ENCODE results near the gene TMEM50B.

DNA sequence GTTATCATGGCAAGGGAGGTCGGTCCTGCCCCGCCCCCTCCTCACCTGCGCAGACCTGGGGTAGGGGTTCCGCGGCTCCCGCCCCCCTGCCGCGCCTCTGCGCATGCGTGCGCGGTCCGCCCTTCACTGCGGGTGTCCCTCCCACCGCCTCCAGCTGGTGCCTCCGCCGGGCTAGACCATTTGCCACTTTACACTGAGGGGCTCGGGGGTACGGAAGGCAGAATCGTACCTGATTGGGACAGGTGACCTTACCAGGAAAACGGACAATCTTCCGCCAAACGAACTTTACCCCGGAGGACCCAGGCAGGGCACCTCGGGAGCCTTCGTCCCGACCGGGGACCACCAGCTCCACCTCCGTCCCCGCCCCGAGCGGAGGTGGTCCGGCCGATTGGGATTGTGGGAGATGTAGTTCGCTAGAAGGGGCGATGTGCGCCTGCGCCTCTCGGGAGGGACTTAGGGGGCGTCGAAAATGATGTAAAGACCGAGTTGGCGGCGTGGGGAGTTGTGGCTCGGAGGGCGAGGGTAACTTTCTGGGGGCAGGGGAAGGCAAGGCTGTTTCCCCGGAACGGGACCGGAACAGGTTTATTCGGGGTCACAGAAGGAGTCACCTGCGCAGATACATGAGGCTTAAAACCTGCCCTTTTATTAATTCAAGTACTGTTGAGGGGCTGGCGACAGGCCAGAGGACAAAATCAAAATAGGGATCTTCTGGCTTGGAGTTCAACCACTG, 11.8 kb upstream of the TMEM50B start, which contains the start of gene DNAJC28:
- TF ChIP-seq, protein P1, sequence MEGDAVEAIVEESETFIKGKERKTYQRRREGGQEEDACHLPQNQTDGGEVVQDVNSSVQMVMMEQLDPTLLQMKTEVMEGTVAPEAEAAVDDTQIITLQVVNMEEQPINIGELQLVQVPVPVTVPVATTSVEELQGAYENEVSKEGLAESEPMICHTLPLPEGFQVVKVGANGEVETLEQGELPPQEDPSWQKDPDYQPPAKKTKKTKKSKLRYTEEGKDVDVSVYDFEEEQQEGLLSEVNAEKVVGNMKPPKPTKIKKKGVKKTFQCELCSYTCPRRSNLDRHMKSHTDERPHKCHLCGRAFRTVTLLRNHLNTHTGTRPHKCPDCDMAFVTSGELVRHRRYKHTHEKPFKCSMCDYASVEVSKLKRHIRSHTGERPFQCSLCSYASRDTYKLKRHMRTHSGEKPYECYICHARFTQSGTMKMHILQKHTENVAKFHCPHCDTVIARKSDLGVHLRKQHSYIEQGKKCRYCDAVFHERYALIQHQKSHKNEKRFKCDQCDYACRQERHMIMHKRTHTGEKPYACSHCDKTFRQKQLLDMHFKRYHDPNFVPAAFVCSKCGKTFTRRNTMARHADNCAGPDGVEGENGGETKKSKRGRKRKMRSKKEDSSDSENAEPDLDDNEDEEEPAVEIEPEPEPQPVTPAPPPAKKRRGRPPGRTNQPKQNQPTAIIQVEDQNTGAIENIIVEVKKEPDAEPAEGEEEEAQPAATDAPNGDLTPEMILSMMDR (IDR thresholded peaks at IDR 0.05), result no peak
- peak; percentile 51 to 56 for TF ChIP-seq POLR2A (IDR thresholded peaks at IDR 0.05)
